Measurements from ENCODE around the gene HOXD12.

HOXD12 gene

DNA sequence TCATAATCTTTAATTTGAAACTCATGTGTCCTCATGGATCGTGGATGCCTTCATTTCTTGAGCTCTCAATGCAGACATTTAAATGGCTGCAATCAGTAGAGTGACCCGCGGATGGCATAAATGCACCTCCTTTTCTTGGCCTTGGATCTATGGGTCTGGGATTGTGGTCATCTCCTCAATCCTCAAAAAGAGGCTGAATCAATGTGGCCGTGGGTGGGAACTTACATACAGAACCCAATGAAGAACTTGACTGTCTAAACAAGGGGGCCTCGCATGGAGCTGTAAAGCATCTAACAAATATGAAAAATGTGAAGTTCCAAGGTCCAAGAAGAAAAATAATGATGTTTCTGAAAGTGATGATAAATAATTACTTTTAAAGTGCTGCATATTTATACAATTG, 4.2 kb upstream of the HOXD12 start:
- 39% methylated on average over 5 of the region's 5 CpGs for WGBS
- H3K36me3 ChIP-seq (ENCODE audit: control insufficient read depth in 1 of 2, insufficient read depth in 2 of 2, low read depth in 1 of 2, low read length in 2 of 2), result no peaks in the 10 kb centered on the region

DNA sequence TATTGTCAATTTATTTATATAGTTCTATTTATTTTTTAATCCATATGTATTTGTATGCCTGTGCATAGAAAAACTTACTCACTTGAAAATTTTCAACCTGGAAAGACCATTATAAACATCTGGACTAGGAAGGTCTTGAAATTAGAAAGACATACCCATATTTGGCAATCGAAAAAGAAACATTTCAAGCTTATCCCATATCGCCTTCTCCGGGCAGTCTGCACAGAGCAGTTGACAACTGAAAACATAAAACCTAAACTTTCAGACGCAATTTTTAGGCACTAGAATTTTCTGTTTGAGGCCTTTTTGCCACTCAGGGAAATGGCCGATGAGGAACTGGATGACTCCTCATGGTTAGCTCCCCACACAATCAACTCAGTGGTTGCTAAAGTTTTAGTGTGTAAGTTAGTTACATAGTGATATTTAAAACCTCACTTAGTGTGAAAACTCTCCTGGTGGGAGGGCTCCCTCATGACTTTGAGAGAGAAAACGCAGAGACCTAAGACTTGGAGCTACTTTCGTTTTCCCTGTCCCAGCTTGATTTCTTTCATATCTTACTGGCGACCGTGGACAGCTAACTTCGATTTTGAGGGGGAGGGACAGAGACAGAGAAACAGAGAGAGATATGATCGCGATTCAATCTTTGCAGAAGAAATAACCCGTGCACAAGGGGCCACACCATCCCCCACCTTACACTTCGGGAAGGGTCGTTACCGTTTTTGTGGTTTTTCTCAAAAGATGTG, 3.2 kb upstream of the HOXD12 start:
- Histone ChIP-seq H3K27ac (ENCODE audit: low read length, poor library complexity, severe bottlenecking) (no peak overlapping the region), H4K91ac (ENCODE audit: low read length) (no peak overlapping the region), H4K8ac (ENCODE audit: low read length) (no peak overlapping the region), H3K79me1 (replicated peaks; ENCODE audit: low read length, poor library complexity, severe bottlenecking) (no peaks in the 10 kb centered on the region), H3K9me3 (ENCODE audit: control insufficient read depth, low read length) (peaks cover 3% of the 10 kb centered on the region), H3K4me3 (ENCODE audit: insufficient read depth in 1 of 2, low read depth in 1 of 2, low read length in 2 of 2) (peak overlapping the region in 1 of 2 experiments; percentile 77), H2BK120ac (ENCODE audit: low read depth, low read length) (no peak overlapping the region), H2BK15ac (ENCODE audit: low read depth, poor library complexity, severe bottlenecking) (no peak overlapping the region), H3K18ac (ENCODE audit: low read depth in 1 of 2, low read length in 2 of 2) (no peak overlapping the region), H3K4ac (ENCODE audit: low read depth in 1 of 2, low read length in 2 of 2) (no peak overlapping the region), H3K14ac (ENCODE audit: low read length in 2 of 2) (no peak overlapping the region), H3K36me3 (ENCODE audit: control insufficient read depth in 1 of 2, insufficient read depth in 2 of 2, low read depth in 1 of 2, low read length in 2 of 2) (no peaks in the 10 kb centered on the region), H3K9ac (ENCODE audit: low read length) (no peak overlapping the region), H2BK5ac (ENCODE audit: low read depth, low read length, poor library complexity, severe bottlenecking) (no peak overlapping the region), H3K23ac (ENCODE audit: low read length in 2 of 2) (no peak overlapping the region), H2AFZ (ENCODE audit: low read depth, low read length) (no peak overlapping the region), H3K4me2 (ENCODE audit: low read length, poor library complexity, severe bottlenecking) (peak overlapping the region; percentile 60), H3K4me1 (ENCODE audit: control insufficient read depth, insufficient read depth, low read depth, low read length) (peaks cover 15% of the 10 kb centered on the region), H2BK12ac (ENCODE audit: low read length in 2 of 2) (no peak overlapping the region), H2AK5ac (ENCODE audit: low read length, severe bottlenecking) (no peak overlapping the region), H3K27me3 (ENCODE audit: control insufficient read depth in 1 of 2, insufficient read depth in 1 of 2, low read length in 2 of 2) (peaks cover 91 to 96% of the 10 kb centered on the region in 2 experiments)
- 9% methylated on average over 14 of the region's 16 CpGs for WGBS
- peak; percentile 38 for DNase-seq

More for the DNA sequence above, 4.2 kb upstream of the HOXD12 start:
- no peak overlapping the region for H2AFZ ChIP-seq (ENCODE audit: low read depth, low read length)
- no peak overlapping the region for H2AK5ac ChIP-seq (ENCODE audit: low read length, severe bottlenecking)
- no peak overlapping the region for H3K4ac ChIP-seq (ENCODE audit: low read depth in 1 of 2, low read length in 2 of 2)
- DNase-seq, result no peak
- no peak overlapping the region for H3K27ac ChIP-seq (ENCODE audit: low read length, poor library complexity, severe bottlenecking)
- no peak overlapping the region for H3K23ac ChIP-seq (ENCODE audit: low read length in 2 of 2)
- H2BK12ac ChIP-seq (ENCODE audit: low read length in 2 of 2), result no peak overlapping the region
- H2BK15ac ChIP-seq (ENCODE audit: low read depth, poor library complexity, severe bottlenecking), result no peak overlapping the region
- no peak overlapping the region for H2BK120ac ChIP-seq (ENCODE audit: low read depth, low read length)
- peaks cover 3% of the 10 kb centered on the region for H3K9me3 ChIP-seq (ENCODE audit: control insufficient read depth, low read length)
- no peak overlapping the region for H3K18ac ChIP-seq (ENCODE audit: low read depth in 1 of 2, low read length in 2 of 2)
- no peak overlapping the region for H4K8ac ChIP-seq (ENCODE audit: low read length)
- no peak overlapping the region for H3K4me2 ChIP-seq (ENCODE audit: low read length, poor library complexity, severe bottlenecking)
- no peak overlapping the region for H2BK5ac ChIP-seq (ENCODE audit: low read depth, low read length, poor library complexity, severe bottlenecking)
- no peak overlapping the region for H3K9ac ChIP-seq (ENCODE audit: low read length)
- no peaks in the 10 kb centered on the region for H3K79me1 ChIP-seq (replicated peaks; ENCODE audit: low read length, poor library complexity, severe bottlenecking)
- peaks cover 89 to 96% of the 10 kb centered on the region in 2 experiments for H3K27me3 ChIP-seq (ENCODE audit: control insufficient read depth in 1 of 2, insufficient read depth in 1 of 2, low read length in 2 of 2)
- peaks cover 15% of the 10 kb centered on the region for H3K4me1 ChIP-seq (ENCODE audit: control insufficient read depth, insufficient read depth, low read depth, low read length)
- H3K4me3 ChIP-seq (ENCODE audit: insufficient read depth in 1 of 2, low read depth in 1 of 2, low read length in 2 of 2), result no peak overlapping the region
- no peak overlapping the region for H4K91ac ChIP-seq (ENCODE audit: low read length)
- no peak overlapping the region for H3K14ac ChIP-seq (ENCODE audit: low read length in 2 of 2)

DNA sequence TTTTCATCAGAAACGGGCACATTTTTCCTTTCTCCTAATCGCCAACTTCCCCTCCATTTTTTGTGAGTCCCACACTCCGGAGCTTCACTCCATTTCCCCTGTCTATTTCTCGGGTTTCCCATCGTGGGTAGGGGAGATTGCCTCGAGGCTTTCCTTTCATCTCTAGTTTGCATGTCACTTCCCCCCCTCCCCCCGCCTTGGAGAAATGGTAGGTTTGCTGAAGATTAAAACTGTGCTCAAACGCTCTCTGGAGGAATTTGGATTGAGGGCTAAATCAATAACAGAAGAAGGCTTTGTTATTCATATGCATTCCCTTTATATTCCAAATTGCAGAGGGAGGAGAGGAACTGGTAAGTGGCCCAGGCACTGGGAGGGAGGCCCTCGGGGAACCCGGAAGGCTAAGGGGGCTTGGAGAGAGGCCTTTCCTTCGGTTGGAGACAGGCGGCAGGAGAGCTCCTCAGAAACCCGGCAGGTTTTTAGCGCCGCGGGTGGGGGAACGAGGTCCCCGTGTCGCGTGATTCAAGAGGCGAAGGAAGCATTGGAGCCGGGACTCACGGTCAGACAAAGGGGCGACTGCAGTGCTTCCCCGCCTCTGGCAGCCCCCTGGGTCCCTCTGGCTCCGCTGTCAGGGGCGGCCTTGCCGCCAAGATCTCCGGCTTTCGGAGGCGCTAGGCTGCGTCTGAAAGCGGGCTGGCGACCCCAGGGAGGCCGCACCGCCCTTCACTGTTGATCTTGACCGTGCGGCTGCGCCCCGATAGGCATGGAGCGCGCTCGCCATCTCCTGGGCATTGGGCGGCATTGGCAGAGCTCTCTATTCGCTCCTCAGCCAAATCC, 2.4 kb upstream of the HOXD12 start:
- peak overlapping the region; percentile 23 to 77 for H3K4me3 ChIP-seq (ENCODE audit: insufficient read depth in 1 of 2, low read depth in 1 of 2, low read length in 2 of 2)
- H3K23ac ChIP-seq (ENCODE audit: low read length in 2 of 2), result no peak overlapping the region
- WGBS, result under 1% methylated on average over 40 of the region's 45 CpGs
- H2BK15ac ChIP-seq (ENCODE audit: low read depth, poor library complexity, severe bottlenecking), result no peak overlapping the region
- H3K79me1 ChIP-seq (replicated peaks; ENCODE audit: low read length, poor library complexity, severe bottlenecking), result no peaks in the 10 kb centered on the region
- no peak overlapping the region for H3K4ac ChIP-seq (ENCODE audit: low read depth in 1 of 2, low read length in 2 of 2)
- peak; percentile 70 for DNase-seq
- peaks cover 15% of the 10 kb centered on the region for H3K4me1 ChIP-seq (ENCODE audit: control insufficient read depth, insufficient read depth, low read depth, low read length)
- H4K8ac ChIP-seq (ENCODE audit: low read length), result no peak overlapping the region
- H4K91ac ChIP-seq (ENCODE audit: low read length), result no peak overlapping the region
- H3K18ac ChIP-seq (ENCODE audit: low read depth in 1 of 2, low read length in 2 of 2), result no peak overlapping the region
- H3K4me2 ChIP-seq (ENCODE audit: low read length, poor library complexity, severe bottlenecking), result peak overlapping the region; percentile 60
- H2BK5ac ChIP-seq (ENCODE audit: low read depth, low read length, poor library complexity, severe bottlenecking), result no peak overlapping the region
- H2BK120ac ChIP-seq (ENCODE audit: low read depth, low read length), result no peak overlapping the region
- H2AFZ ChIP-seq (ENCODE audit: low read depth, low read length), result peak overlapping the region; percentile 8
- no peak overlapping the region for H3K9ac ChIP-seq (ENCODE audit: low read length)
- H3K14ac ChIP-seq (ENCODE audit: low read length in 2 of 2), result no peak overlapping the region
- H3K27me3 ChIP-seq (ENCODE audit: control insufficient read depth in 1 of 2, insufficient read depth in 1 of 2, low read length in 2 of 2), result peaks cover 91 to 96% of the 10 kb centered on the region in 2 experiments
- H2BK12ac ChIP-seq (ENCODE audit: low read length in 2 of 2), result no peak overlapping the region
- peaks cover 3% of the 10 kb centered on the region for H3K9me3 ChIP-seq (ENCODE audit: control insufficient read depth, low read length)
- no peak overlapping the region for H2AK5ac ChIP-seq (ENCODE audit: low read length, severe bottlenecking)
- H3K27ac ChIP-seq (ENCODE audit: low read length, poor library complexity, severe bottlenecking), result no peak overlapping the region
- no peaks in the 10 kb centered on the region for H3K36me3 ChIP-seq (ENCODE audit: control insufficient read depth in 1 of 2, insufficient read depth in 2 of 2, low read depth in 1 of 2, low read length in 2 of 2)

DNA sequence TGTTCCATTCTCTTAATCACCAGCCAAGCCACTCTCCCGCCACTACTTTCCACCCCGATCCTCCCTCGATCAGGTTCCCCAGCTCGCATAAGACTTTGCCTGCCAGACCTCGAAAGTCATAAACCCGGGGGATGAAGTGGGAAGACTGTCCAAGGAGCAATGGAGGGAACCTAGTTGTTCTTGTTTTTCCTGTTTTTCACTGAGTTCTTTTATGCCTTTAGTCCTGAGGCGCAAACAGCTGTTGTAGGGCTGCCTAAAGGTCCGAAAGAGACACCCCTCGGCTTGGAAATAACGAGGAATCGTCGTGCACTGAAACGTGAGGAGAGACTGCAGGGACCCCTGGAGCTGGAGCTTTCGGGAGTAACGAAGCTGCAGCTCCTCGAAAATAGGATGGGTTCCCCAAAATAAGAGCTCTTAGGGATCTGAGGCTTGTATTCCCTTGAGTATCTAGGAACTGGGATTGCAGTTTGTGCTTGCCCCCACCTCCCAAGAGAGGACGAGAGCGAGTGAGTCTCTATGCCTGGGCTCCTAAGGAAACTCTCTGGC, 1.7 kb upstream of the HOXD12 start:
- Histone ChIP-seq H3K27me3 (ENCODE audit: control insufficient read depth in 1 of 2, insufficient read depth in 1 of 2, low read length in 2 of 2) (peaks cover 97 to 100% of the 10 kb centered on the region in 2 experiments), H3K4me2 (ENCODE audit: low read length, poor library complexity, severe bottlenecking) (no peak overlapping the region), H3K27ac (ENCODE audit: low read length, poor library complexity, severe bottlenecking) (no peak overlapping the region), H4K91ac (ENCODE audit: low read length) (no peak overlapping the region), H3K9ac (ENCODE audit: low read length) (no peak overlapping the region), H3K4me3 (ENCODE audit: insufficient read depth in 1 of 2, low read depth in 1 of 2, low read length in 2 of 2) (peak overlapping the region in 1 of 2 experiments; percentile 77), H2BK15ac (ENCODE audit: low read depth, poor library complexity, severe bottlenecking) (no peak overlapping the region), H2BK120ac (ENCODE audit: low read depth, low read length) (no peak overlapping the region), H2BK5ac (ENCODE audit: low read depth, low read length, poor library complexity, severe bottlenecking) (no peak overlapping the region), H4K8ac (ENCODE audit: low read length) (no peak overlapping the region), H3K4ac (ENCODE audit: low read depth in 1 of 2, low read length in 2 of 2) (no peak overlapping the region), H3K18ac (ENCODE audit: low read depth in 1 of 2, low read length in 2 of 2) (no peak overlapping the region), H3K23ac (ENCODE audit: low read length in 2 of 2) (no peak overlapping the region), H3K4me1 (ENCODE audit: control insufficient read depth, insufficient read depth, low read depth, low read length) (peaks cover 12% of the 10 kb centered on the region), H3K14ac (ENCODE audit: low read length in 2 of 2) (no peak overlapping the region), H3K79me1 (replicated peaks; ENCODE audit: low read length, poor library complexity, severe bottlenecking) (no peaks in the 10 kb centered on the region), H2BK12ac (ENCODE audit: low read length in 2 of 2) (no peak overlapping the region), H2AFZ (ENCODE audit: low read depth, low read length) (no peak overlapping the region), H2AK5ac (ENCODE audit: low read length, severe bottlenecking) (no peak overlapping the region), H3K9me3 (ENCODE audit: control insufficient read depth, low read length) (peaks cover 3% of the 10 kb centered on the region), H3K36me3 (ENCODE audit: control insufficient read depth in 1 of 2, insufficient read depth in 2 of 2, low read depth in 1 of 2, low read length in 2 of 2) (no peaks in the 10 kb centered on the region)
- WGBS, result 2% methylated on average over 16 of the region's 18 CpGs
- no peak for DNase-seq
